Measurements from ENCODE around the gene ETNPPL. TPM values are rescaled to one million over a fixed set of nuclear protein-coding genes. Genes with fewer than 3 reads are reported as not detected.

Gene ETNPPL
- total and polyA plus RNA-seq, 8 donors: 0.25 TPM; not detected in 7

GRCh38 chr4:108787724-108788123 is 24.9 kb upstream of the ETNPPL start:
- ATAC-seq (no peak), DNase-seq (no peak), FAIRE-seq (no peak)
- H3K4me3 ChIP-seq: no peak overlapping the region
- peaks cover 0 to 9% (median 0%) of the 10 kb centered on the region in 3 donors for H3K4me1 ChIP-seq
- WGBS, 2 donors: 90 to 94% methylated on average over 16 of the region's 16 CpGs
- no peaks in the 10 kb centered on the region for H3K27me3 ChIP-seq
- intact Hi-C loops (cut with DNase I): no loop called here
- H3K36me3 ChIP-seq: no peaks in the 10 kb centered on the region
- H3K27ac ChIP-seq: no peak overlapping the region
- H3K9me3 ChIP-seq: no peaks in the 10 kb centered on the region
- TF ChIP-seq CTCF (IDR thresholded peaks at IDR 0.05): no peak

DNA sequence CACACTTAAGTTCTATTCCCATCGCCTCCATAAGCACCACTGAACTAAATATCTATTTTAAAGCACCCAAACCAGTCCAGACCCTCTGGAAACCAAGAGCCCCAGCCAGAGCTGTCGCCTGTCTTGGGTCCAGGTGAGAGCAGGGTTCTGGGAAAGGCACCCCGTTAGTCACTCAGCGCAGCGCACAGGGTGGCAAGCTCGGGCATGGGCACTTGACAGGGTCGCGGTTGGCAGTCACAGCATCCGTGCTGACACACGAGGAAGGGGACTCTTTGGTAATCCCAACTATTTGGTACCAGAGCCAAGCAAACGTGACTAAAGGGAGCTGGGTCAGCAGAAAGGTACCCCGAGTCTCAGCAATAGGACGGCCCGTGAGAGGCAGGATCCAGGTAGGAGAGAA is 24.3 kb upstream of the ETNPPL start:
- DNase-seq (no peak), ATAC-seq (no peak), FAIRE-seq (no peak)
- H3K27me3 ChIP-seq: no peaks in the 10 kb centered on the region
- H3K4me3 ChIP-seq: no peak overlapping the region
- H3K27ac ChIP-seq: no peak overlapping the region
- intact Hi-C loops (cut with DNase I): no loop called here
- WGBS, 2 donors: 88 to 92% methylated on average over 14 of the region's 14 CpGs
- no peaks in the 10 kb centered on the region for H3K36me3 ChIP-seq
- peaks cover 0 to 9% (median 0%) of the 10 kb centered on the region in 3 donors for H3K4me1 ChIP-seq
- no peaks in the 10 kb centered on the region for H3K9me3 ChIP-seq
- no peak for TF ChIP-seq CTCF (IDR thresholded peaks at IDR 0.05)

GRCh38 chr4:108786351-108786750 is 23.5 kb upstream of the ETNPPL start:
- FAIRE-seq (no peak), ATAC-seq (no peak), DNase-seq (no peak)
- 76 to 78% methylated on average over 8 of the region's 8 CpGs for WGBS, 2 donors
- H3K9me3 ChIP-seq: no peaks in the 10 kb centered on the region
- H3K27ac ChIP-seq: no peak overlapping the region
- no peak overlapping the region for H3K4me3 ChIP-seq
- H3K27me3 ChIP-seq: no peaks in the 10 kb centered on the region
- intact Hi-C loops (cut with DNase I): no loop called here
- peaks cover 0 to 9% (median 0%) of the 10 kb centered on the region in 3 donors for H3K4me1 ChIP-seq
- TF ChIP-seq CTCF (IDR thresholded peaks at IDR 0.05): no peak
- no peaks in the 10 kb centered on the region for H3K36me3 ChIP-seq

GRCh38 chr4:108783665-108784463 is 21.0 kb upstream of the ETNPPL start:
- 17 to 20% methylated on average over 3 of the region's 3 CpGs for WGBS, 2 donors
- no peak for FAIRE-seq
- Histone ChIP-seq H3K36me3 (no peaks in the 10 kb centered on the region), H3K27ac (no peak overlapping the region), H3K27me3 (no peaks in the 10 kb centered on the region), H3K4me3 (no peak overlapping the region), H3K4me1 (peaks cover 0 to 9% (median 0%) of the 10 kb centered on the region in 3 donors), H3K9me3 (no peaks in the 10 kb centered on the region)
- intact Hi-C loops (cut with DNase I): no loop called here
- peak in 2 of 4 donors; percentile 10 to 16 for TF ChIP-seq CTCF (IDR thresholded peaks at IDR 0.05)
- ATAC-seq: peak in 3 of 4 donors; percentile 44 to 79 (median 72)
- no peak for DNase-seq

DNA sequence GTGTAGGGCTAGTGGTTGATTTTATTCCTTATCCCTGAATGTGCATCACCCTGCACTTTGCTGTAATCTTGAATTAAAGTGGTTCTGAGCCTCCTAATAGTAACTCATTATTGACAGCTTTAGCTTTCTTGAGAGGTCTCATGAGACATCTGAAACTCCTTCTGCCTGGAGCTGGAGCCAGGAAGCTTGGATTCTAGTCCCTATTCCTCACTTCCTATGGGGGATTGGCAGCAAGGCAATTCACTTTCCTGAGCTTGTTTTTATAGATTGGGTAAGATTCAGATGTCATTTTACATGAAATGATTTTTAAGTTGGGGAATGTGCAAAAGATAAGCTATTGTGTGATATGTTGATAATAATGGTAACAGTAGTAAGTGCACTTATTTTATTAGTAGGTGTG is 17.1 kb upstream of the ETNPPL start:
- Histone ChIP-seq H3K27me3 (no peaks in the 10 kb centered on the region), H3K36me3 (no peaks in the 10 kb centered on the region), H3K4me1 (peaks cover 0 to 9% (median 5%) of the 10 kb centered on the region in 3 donors), H3K27ac (no peak overlapping the region), H3K9me3 (no peaks in the 10 kb centered on the region), H3K4me3 (no peak overlapping the region)
- intact Hi-C loops (cut with DNase I): no loop called here
- no peak for ATAC-seq
- no peak for TF ChIP-seq CTCF (IDR thresholded peaks at IDR 0.05)
- DNase-seq: no peak
- no peak for FAIRE-seq

All from pancreas (tissue), 10 donors.